HG02759 (cell line): ENCODE data around the gene CD81.
A peak's percentile ranks its signal among the peaks of the same experiment; 100 is the strongest.

ENCODE experiments used
- ATAC-seq: cut with Tn5 transposase; IDR thresholded peaks from one replicate; pipeline ENCODE4 v1.9.1; 2021; ENCODE audit warnings: mild to moderate bottlenecking, moderate library complexity; ENCODE audit not compliant: unreplicated experiment

The CD81 gene

DNA sequence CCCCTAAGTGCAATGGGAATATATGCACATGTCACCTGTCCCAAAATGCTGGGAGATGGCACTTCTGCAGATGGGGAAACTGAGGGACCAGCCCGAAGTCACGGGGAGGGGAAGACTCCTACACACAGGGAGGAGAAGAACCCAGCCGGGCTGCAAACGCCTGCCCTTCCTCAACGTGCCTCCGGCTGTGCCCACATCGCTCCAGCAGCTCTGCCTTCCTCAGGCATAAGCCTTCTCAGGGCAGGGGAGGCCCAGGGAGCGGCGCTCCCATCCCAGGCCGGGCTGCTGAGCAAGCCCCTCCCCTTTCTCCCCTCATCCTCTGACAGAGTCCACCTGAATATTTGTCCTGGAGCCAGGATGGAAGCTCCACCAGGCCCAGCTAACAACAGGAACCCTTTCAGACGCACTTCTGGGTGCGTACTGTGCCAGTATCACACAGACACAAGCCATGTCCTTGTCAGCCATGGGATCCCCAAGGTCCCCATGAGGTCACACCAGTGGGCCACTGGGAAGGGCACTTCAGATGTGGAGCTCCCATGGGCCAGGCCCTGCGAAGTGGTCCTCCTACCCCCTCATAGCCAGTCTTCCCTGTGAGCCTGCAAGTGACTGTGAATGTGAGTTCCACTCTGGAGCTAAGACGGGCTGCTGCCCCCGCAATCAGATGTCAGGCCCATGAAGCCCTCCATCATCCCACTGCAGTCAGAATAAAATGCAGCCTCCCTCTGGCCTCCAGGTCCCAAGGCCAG is 2.5 kb upstream of the CD81 start:
- ATAC-seq: no peak

DNA sequence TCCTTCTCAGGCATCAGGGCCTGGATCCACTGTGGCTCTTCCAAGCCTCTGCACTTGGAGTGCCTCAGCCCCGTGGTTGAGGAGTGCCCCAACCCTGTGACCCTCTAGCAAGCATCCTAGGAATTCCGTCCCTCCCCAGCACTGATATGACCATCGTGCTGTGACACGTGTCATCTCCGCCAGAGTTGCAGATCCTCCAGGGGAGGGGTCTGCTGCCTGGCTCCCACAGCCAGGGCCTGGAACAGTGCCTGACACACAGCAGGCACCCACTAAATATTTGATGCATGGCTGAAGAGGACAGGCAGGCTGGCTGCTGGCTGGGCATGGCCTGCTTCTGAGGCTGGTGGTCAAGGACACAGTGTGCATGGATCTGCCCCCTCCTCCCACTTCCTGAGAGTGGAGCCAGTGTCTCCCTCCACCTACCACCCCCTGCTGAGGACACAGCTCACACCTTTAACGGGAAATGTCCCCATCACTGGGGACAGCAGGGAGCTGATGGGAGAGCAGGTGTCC is 1.7 kb upstream of the CD81 start:
- no peak for ATAC-seq

DNA sequence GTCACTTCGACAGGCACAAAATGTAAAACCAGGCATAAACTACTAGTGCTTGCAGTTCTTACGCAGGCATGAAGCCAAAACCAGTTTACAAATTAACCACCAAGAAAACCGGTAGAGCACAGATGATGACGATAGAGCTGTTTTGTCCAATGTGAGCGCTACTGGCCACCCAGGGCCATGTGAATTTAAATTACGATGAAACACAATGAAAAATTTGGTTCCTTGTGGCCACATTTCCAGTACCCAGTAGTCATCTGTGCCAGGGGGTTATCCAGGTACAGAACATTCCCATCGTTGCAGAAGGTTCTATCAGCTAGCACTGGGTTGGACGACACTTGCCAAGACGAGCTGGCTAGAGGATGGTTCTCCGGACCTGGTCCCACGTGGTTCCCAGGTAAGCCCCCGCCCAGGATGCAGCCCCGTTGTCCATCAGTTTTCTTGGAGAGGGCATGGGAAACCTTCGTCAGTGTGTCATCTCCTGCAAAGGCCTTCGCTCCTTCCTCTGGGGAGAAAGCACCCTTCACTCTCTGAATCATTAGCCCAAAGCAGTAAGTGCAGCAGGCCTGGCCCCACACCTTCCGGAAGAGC is 1.1 kb upstream of the CD81 start:
- ATAC-seq: no peak

GRCh38 chr11:2377511-2378443 is 667 bp downstream of the CD81 start:
- ATAC-seq: peak; percentile 28

GRCh38 chr11:2378527-2379210 is 1.6 kb downstream of the CD81 start:
- ATAC-seq: no peak

DNA sequence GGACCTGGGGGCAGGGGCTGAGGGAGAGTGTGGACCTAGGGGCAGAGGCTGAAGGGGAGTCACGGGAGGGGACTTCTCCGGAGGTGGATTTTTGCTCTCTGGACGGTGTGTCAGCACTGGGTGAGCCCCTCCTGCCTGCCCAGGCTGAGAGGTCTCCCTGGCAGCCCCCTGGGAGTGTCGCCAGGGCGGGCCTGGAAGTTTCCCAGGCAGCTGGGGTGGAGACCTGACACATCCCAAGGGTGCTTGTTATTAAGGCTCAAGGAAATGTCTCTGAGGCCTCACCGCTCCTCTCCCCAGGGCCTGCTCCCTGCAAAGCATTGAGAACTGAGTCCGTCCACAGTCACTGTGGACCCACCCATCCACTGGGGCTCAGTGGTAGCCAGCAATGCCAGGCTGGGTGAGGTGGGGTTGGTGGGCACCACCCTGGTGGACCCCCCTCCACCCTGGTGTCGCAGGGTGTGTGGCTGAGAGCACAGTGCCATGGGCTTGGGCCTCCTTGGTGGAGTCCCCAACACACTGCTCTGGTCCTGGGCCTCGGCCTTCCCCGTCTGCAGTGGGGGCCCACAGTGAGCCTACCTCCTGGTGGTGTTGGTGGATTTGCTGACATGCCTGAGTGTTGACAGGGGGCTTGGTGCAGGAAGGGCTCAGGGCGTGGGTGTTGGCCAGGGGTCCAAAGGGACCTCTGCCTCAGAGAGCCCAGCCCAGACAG is 2.5 kb downstream of the CD81 start:
- ATAC-seq: no peak

DNA sequence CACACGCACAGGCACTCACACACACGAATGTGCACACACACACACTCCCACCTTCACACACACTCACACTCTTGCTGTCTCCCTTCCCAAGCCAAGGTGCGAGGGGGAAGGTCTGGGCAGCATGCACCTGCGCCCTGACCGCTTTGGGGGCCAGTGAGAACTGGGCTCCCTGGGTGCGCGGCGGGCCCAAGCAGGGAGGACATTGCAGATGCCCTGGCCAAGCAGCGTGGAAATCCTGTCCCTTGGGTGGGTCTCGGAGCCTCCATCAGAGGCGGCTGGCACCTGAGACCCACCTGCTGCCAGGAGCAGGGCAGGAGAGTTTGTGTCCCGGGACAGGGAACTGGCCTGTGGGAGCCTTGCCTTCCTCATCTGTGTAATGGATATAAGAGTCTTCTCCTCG is 3.3 kb downstream of the CD81 start:
- no peak for ATAC-seq

DNA sequence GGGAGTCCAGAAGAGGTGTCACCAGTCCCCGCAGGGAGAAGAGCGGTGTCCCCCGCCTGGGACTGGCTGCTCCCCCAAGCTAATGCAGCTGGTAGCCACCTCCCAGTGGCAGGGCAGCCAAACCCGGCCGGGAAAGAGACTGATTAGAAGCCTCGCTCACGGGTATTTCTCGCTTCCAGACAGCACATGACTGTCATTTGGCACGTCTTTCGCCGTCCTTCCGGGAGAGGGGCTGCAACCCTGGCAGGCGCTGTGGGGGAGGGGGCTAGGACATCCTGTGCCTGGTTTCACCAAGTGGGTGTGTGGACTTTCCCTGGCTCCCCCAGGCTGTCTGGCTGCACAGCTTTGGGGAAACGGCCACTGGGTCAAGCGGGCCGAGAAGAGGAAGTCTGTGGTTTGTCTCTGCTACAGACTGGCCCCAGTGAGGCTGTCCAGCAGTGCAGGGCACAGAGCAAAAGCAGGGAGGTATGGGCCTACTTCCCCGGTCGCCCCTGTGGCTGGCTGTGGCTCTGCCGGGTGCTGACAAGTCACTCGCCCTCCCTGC is 3.8 kb downstream of the CD81 start:
- peak; percentile 17 for ATAC-seq

DNA sequence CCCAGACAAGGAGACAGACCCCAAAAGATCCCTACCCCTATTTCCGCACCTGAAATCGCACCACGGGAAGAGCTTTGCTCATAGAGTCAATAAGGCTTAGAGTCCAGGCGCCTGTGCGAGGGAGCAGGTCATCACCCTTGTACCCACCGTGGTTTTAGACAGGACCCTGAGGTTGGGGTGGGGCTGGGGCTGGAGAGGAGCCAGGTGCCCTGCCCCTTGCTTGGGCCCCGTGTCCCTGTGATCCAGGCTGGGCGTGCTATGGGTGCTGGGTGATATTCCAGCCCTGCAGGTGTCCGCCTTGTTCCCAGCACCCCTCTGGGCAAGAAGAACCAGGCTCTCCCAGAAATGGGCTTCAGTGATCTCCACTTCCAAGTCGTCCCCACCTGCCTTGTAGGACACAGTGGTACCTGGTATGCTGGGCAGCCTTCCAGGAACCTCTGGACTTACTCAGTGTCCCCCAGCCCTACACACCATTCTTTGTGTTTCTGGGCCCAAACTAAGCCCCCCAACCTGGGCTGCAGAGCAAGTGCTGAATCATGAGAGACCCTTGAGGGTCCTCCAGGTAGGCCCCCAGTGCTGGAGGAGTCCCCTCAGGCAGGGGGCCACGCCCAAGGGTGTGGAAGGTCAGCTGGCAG is 4.5 kb downstream of the CD81 start:
- ATAC-seq: no peak

- no peak for ATAC-seq
Measured at GRCh38 chr11:2382129-2382517, 5.0 kb downstream of the CD81 start.

- ATAC-seq: no peak
Measured at GRCh38 chr11:2382936-2383851, 6.1 kb downstream of the CD81 start.

DNA sequence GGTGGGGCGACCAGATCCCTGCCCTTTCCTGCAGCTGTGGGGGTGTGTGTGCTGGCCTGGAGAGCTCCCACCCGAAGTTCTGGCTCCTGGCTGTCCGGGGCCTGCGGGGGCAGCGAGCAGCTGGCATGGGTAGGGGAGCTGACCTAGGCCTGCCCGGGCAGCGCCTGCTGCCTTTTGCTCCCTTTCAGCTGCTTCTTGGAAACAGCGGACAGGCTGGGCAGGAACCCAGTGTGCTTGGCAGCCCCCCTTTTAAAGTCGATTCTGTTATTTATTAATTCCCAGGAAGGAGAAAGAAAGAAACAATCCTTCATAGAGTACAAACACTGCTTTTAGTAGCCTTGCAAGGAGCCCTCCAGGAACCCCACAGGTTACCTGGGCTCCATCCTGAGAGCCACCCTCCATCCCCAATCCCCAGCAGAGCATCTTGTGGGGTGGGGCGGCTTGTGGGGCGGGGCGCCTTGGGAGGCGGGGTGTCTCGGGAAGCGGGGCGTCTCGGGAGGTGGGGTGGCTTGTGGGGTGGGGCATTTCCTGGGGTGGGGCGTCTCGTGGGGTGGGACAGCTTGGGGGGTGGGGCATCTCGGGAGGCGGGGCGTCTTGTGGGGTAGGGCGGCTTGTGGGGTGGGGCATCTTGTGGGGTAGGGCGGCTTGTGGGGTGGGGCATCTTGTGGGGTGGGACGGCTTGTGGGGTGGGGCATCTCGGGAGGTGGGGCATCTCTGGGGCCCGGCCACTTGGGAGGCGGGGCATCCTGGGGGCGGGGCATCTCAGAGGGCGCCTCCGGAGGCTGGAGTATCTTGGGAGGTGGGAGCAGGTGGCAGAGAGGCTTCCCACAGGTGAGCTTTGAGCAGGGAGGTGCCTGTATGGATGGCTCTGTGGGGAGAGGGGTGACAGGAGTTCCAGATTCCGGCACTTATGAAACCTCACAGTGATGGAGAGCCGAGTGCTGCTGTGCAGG is 7.0 kb downstream of the CD81 start:
- ATAC-seq: no peak

- ATAC-seq: peak; percentile 37
Measured at GRCh38 chr11:2385156-2386151, 8.3 kb downstream of the CD81 start.

GRCh38 chr11:2386591-2386990 is 9.5 kb downstream of the CD81 start:
- no peak for ATAC-seq

DNA sequence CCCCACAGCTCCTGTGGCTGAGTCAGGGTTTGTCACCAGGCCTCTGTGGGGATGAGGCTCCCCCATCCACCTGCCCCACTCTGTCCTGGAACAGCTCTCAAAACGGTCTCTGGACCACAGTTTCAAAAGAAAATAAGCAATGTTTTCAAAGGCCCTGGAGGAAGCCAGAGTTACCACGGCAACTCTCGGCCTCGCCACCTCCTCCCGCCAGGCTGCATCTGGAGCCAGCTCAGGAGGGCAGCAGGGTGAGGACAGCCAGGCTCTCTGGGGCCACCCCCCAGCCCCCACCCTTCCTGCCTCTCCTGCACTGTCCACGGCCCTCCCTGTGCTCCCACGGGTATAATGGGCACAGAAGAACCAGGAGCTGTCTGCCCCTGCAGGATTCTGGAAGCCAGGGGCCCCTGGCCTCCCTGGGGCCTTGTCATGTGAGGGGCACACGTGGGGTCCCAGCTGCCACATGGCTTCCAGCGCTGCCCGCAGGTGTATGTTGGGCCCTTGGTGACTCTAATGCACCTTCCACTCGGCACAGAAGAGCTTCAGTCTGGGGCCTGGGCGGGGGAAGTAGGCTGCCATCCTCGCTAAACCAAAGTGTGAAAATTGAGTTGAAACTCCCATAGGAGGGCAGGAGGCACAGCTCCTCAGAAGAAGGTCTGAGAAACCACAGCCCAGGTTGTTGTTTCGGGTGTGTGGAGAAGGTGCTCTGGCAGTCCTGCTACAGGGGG is 10.3 kb downstream of the CD81 start:
- no peak for ATAC-seq
